GM12878 (cell line): ENCODE results near the gene PEX5. TPM values are rescaled to one million over a fixed set of nuclear protein-coding genes. Genes with fewer than 3 reads are reported as not detected.
A peak's percentile ranks its signal among the peaks of the same experiment; 100 is the strongest.

Source experiments
- ATAC-seq: fragments of 200-7000 bp; cut with Tn5 transposase; 3 replicates; pipeline ENCODE4 v1.9.1; 2020; ENCODE audit warnings: mild to moderate bottlenecking, moderate library complexity
- Bru-seq: library from RNA; stranded (reverse); fragments of 400-500 nt; gene quantifications from one replicate; lab custom pipeline; 2021; lab: Mats Ljungman, UMichigan
- BruChase-seq, 2 experiments: library from RNA; stranded (reverse); fragments of 400-500 nt; gene quantifications; one replicate each; lab custom pipeline; 2021; lab: Mats Ljungman, UMichigan
- BruUV-seq: library from RNA; stranded (reverse); fragments of 400-500 nt; replicated peaks from 2 replicates; lab custom pipeline; 2021; lab: Mats Ljungman, UMichigan
- CTCF ChIA-PET: fragments of 300-600 bp; sonication (Branson Sonifier 250); formaldehyde crosslinking; extraction: SDS; loops from one replicate; lab custom pipeline; 2021; ENCODE audit warnings: inconsistent platforms; lab: Yijun Ruan, JAX
- POLR2A ChIA-PET: fragments of 350-600 bp; formaldehyde crosslinking; extraction: SDS; loops from one replicate; lab custom pipeline; 2021; ENCODE audit warnings: inconsistent platforms; lab: Charles Lee
- RAD21 ChIA-PET: fragments of 300-600 bp; sonication (Branson Sonifier 250); formaldehyde crosslinking; loops from one replicate; lab custom pipeline; 2023; ENCODE audit warnings: antibody characterized with exemption; ENCODE audit not compliant: unreplicated experiment; lab: Charles Lee
- SMC1A ChIA-PET: fragments of 300-600 bp; sonication (Branson Sonifier 250); formaldehyde crosslinking; loops from one replicate; lab custom pipeline; 2023; ENCODE audit not compliant: unreplicated experiment, uncharacterized antibody; lab: Charles Lee
- DNase-seq: peaks from one replicate; pipeline ENCODE4 v3.0.0-alpha.2; 2011; ENCODE audit warnings: low read depth, low spot score
- FAIRE-seq: peaks from 3 replicates; lab custom pipeline; 2011; peaks lifted over from hg19 to GRCh38; lab: Jason Lieb, UNC
- H2AFZ ChIP-seq: 2 replicates; pipeline ENCODE4 v1.6.0; 2011; ENCODE audit warnings: low read depth, low read length, control low read depth; ENCODE audit not compliant: control insufficient read depth
- H3K27ac ChIP-seq: 2 replicates; pipeline ENCODE4 v1.5.1; 2011; ENCODE audit warnings: control low read depth; ENCODE audit not compliant: control insufficient read depth, insufficient read depth
- H3K27me3 ChIP-seq, 2 experiments: replicated peaks in 1 of 2; 2 replicates each; pipeline versions ENCODE4 v1.6.0 to v1.6.1; 2011; ENCODE audit warnings: low read length in 1 of 2; ENCODE audit not compliant: control insufficient read depth in 2 of 2, insufficient read depth in 2 of 2
- H3K36me3 ChIP-seq, 2 experiments: 2 replicates each; pipeline ENCODE4 v1.5.1; 2011; ENCODE audit warnings: low read length in 1 of 2; ENCODE audit not compliant: control insufficient read depth in 2 of 2, insufficient read depth in 2 of 2
- H3K4me1 ChIP-seq: 2 replicates; pipeline ENCODE4 v1.6.1; 2011; ENCODE audit warnings: mild to moderate bottlenecking, low read length, moderate library complexity, mixed read lengths; ENCODE audit not compliant: control insufficient read depth, insufficient read depth
- H3K4me2 ChIP-seq: 2 replicates; pipeline ENCODE4 v1.6.0; 2011; ENCODE audit warnings: control low read depth; ENCODE audit not compliant: control insufficient read depth, insufficient read depth
- H3K4me3 ChIP-seq: fragments of 200-600 bp; sonication (generic); 2 replicates; pipeline ENCODE4 v1.5.1; 2016
- H3K79me2 ChIP-seq: 2 replicates; pipeline ENCODE4 v1.6.0; 2011; ENCODE audit warnings: low read length; ENCODE audit not compliant: control insufficient read depth, insufficient read depth
- H3K9ac ChIP-seq: 2 replicates; pipeline ENCODE4 v1.8.0; 2011; ENCODE audit warnings: low read length, control low read depth, mixed read lengths; ENCODE audit not compliant: control insufficient read depth, insufficient read depth
- H3K9me3 ChIP-seq: replicated peaks from 3 replicates; pipeline ENCODE4 v1.5.1; 2011; ENCODE audit warnings: mild to moderate bottlenecking, low read length; ENCODE audit not compliant: control insufficient read depth, insufficient read depth
- H4K20me1 ChIP-seq: 2 replicates; pipeline ENCODE4 v1.6.0; 2011; ENCODE audit not compliant: control insufficient read depth, insufficient read depth
- ASH2L ChIP-seq: fragments of 300-600, 200-600 bp; sonication (generic); IDR thresholded peaks from 2 replicates; pipeline ENCODE4 v1.6.1; 2017; ENCODE audit warnings: low read depth, mild to moderate bottlenecking, borderline replicate concordance
- BHLHE40 ChIP-seq, 2 experiments: fragments of 450-650 bp in 1 of 2; IDR thresholded peaks; 2 replicates each; pipeline ENCODE4 v1.6.1; 2011 to 2017; ENCODE audit warnings: low read depth in 2 of 2, borderline replicate concordance in 1 of 2, improper control_type of control experiment in 1 of 2, low read length in 1 of 2, mild to moderate bottlenecking in 1 of 2
- CBFB ChIP-seq: IDR thresholded peaks from 2 replicates; pipeline ENCODE4 v1.6.1; 2016; ENCODE audit warnings: antibody characterized with exemption, low read depth
- CBX3 ChIP-seq: fragments of 200-600 bp; sonication (generic); IDR thresholded peaks from 2 replicates; pipeline ENCODE4 v1.6.1; 2016; ENCODE audit warnings: low read depth, borderline replicate concordance
- MTA2 ChIP-seq: fragments of 450-650 bp; IDR thresholded peaks from 2 replicates; pipeline ENCODE4 v1.6.1; 2016; ENCODE audit warnings: low read depth, mild to moderate bottlenecking, moderate library complexity
- MTA3 ChIP-seq: IDR thresholded peaks from 2 replicates; pipeline ENCODE4 v1.6.1; 2012; ENCODE audit warnings: low read length, inconsistent platforms, borderline replicate concordance
- SIN3A ChIP-seq: IDR thresholded peaks from 2 replicates; pipeline ENCODE4 v1.6.1; 2012; ENCODE audit warnings: low read depth, low read length, improper control_type of control experiment
- STAT3 ChIP-seq: IDR thresholded peaks from 2 replicates; pipeline ENCODE4 v1.6.1; 2011; ENCODE audit warnings: low read depth, low read length, improper control_type of control experiment
- TCF12 ChIP-seq: IDR thresholded peaks from 2 replicates; pipeline ENCODE4 v1.6.1; 2011; ENCODE audit warnings: low read depth, mild to moderate bottlenecking, low read length
- WGBS: methylation state at CpG from one replicate; pipeline ENCODE4 v1.1.6; 2016; ENCODE audit warnings: low lambda C conversion rate; ENCODE audit not compliant: insufficient replicate concordance, insufficient coverage; ENCODE audit errors: missing lambda C conversion rate; 5-methylcytosine and 5-hydroxymethylcytosine counted together
- in situ Hi-C: fragments of 300-500 bp; cut with MboI; formaldehyde crosslinking; loops from 9 replicates; pipeline ENCODE4 v1.14.3; 2018; ENCODE audit warnings: mixed read lengths
- intact Hi-C: fragments of 100-400 bp; cut with micrococcal nuclease; formaldehyde crosslinking; loops from one replicate; pipeline ENCODE4 v1.14.2; 2022; ENCODE audit not compliant: unreplicated experiment
- long read RNA-seq, 2 experiments: library from polyadenylated mRNA; unstranded; transcript quantifications; one replicate each; pipeline ENCODE4 v2.0.0, GENCODE V29; 2019 to 2020
- polyA minus RNA-seq, 3 experiments: library from RNA; depleted of rRNA, polyadenylated mRNA; stranded (reverse); fragments of >200 nt; gene quantifications; 2 replicates each; pipeline ENCODE4 v1.2.3, GENCODE V29; 2011
- polyA plus RNA-seq, 11 experiments: library from polyadenylated mRNA; depleted of rRNA in 4 of 11; unstranded in 6 of 11; stranded (reverse) in 5 of 11; fragments of >200 nt; fragmentation: Nextera tagmentation in 4 of 11; fragmentation: Illumina TruSeq in 1 of 11; extraction: Ambion mirVana in 4 of 11; extraction: Trizol in 1 of 11; gene quantifications; 1 replicate in 1 of 11; 2 replicates in 10 of 11; pipeline versions ENCODE4 v1.2.1 to v1.2.3, GENCODE V29; 2011 to 2016; ENCODE audit warnings: inconsistent platforms in 2 of 11, missing spikeins in 2 of 11, low read depth in 1 of 11
- total RNA-seq, 4 experiments: library from RNA; depleted of rRNA in 3 of 4; stranded (reverse); fragments of >200 nt in 3 of 4; fragmentation: Illumina TruSeq in 1 of 4; extraction: Trizol in 1 of 4; gene quantifications; 2 replicates each; pipeline versions ENCODE4 v1.2.1 to v1.2.3, GENCODE V29; 2013 to 2021
- TF ChIP-seq, protein P1 (sequence below): fragments of 450-650 bp; IDR thresholded peaks from 2 replicates; pipeline ENCODE4 v1.6.1; 2016; ENCODE audit warnings: mild to moderate bottlenecking
- TF ChIP-seq, protein P2 (sequence below): IDR thresholded peaks from 2 replicates; pipeline ENCODE4 v1.6.1; 2011; ENCODE audit warnings: borderline replicate concordance, low read depth, mild to moderate bottlenecking, moderate library complexity, mixed read lengths, low read length; ENCODE audit not compliant: insufficient read depth; ENCODE audit errors: extremely low read length
- TF ChIP-seq, protein P3 (sequence below): fragments of 450-650 bp; IDR thresholded peaks from 2 replicates; pipeline ENCODE4 v1.6.1; 2017; ENCODE audit warnings: low read depth, mild to moderate bottlenecking, moderate library complexity
- TF ChIP-seq, protein P4 (sequence below): fragments of 450-650 bp; IDR thresholded peaks from 2 replicates; pipeline ENCODE4 v1.6.1; 2014; ENCODE audit warnings: mild to moderate bottlenecking

Gene PEX5
- total RNA-seq (2013; cell fraction: nucleolus; rRNA removed) = 28.2 and 33.2 TPM in 2 replicates
- total RNA-seq (2014; rRNA removed) (12.3 and 14.5 TPM in 2 replicates), total RNA-seq (2014; rRNA removed; fragmentation: Illumina TruSeq; extraction: Trizol) (11.9 and 13.0 TPM in 2 replicates), total RNA-seq (2021) (29.2 and 31.9 TPM in 2 replicates), polyA plus RNA-seq (2011; rRNA removed) (12.1 and 17.1 TPM in 2 replicates), polyA plus RNA-seq (2014; fragmentation: Illumina TruSeq; extraction: Trizol) (10.1 and 14.4 TPM in 2 replicates), polyA plus RNA-seq (2014; fragmentation: Nextera tagmentation; extraction: Ambion mirVana) (1 to 10 TPM; 1.3 to 2.9 TPM), polyA plus RNA-seq (2014; rRNA removed) (15.2 and 17.9 TPM in 2 replicates), polyA plus RNA-seq (2016; fragmentation: Nextera tagmentation; extraction: Ambion mirVana) (1 to 10 TPM; 6.6 to 7.1 TPM), polyA minus RNA-seq (2011; rRNA and poly(A)+ RNA removed) (17.0 and 25.0 TPM in 2 replicates), Bru-seq, nascent RNA (percentile 67 among the genes with signal in this experiment), BruChase-seq, experiment 1, labeled RNA remaining after a 6-hour chase (percentile 72 among the genes with signal in this experiment), BruChase-seq, experiment 2, labeled RNA remaining after a 2-hour chase (percentile 70 among the genes with signal in this experiment)
- polyA plus RNA-seq (2011; ENCODE audit: low read depth) = 14.7 TPM
- polyA plus RNA-seq (2011; cell fraction: cytosol; rRNA removed) = 15.9 and 20.2 TPM in 2 replicates
- 30.8 and 33.7 TPM in 2 replicates for polyA plus RNA-seq (2011; cell fraction: nucleus; rRNA removed)
- polyA plus RNA-seq (2012) = 16.4 and 18.9 TPM in 2 replicates
- 7.0 and 7.4 TPM in 2 replicates for polyA minus RNA-seq (2011; cell fraction: cytosol; rRNA and poly(A)+ RNA removed)
- 17.5 and 27.0 TPM in 2 replicates for polyA minus RNA-seq (2011; cell fraction: nucleus; rRNA and poly(A)+ RNA removed)
- long read RNA-seq, experiment 1, partial matches to known transcripts = 1 of 2 reads
- long read RNA-seq, experiment 1, other reads (novel, unspliced or antisense) = 1 of 2 reads
- long read RNA-seq, experiment 2, partial matches to known transcripts = 5 of 10 reads
- long read RNA-seq, experiment 2, other reads (novel, unspliced or antisense) = 4 of 10 reads

DNA sequence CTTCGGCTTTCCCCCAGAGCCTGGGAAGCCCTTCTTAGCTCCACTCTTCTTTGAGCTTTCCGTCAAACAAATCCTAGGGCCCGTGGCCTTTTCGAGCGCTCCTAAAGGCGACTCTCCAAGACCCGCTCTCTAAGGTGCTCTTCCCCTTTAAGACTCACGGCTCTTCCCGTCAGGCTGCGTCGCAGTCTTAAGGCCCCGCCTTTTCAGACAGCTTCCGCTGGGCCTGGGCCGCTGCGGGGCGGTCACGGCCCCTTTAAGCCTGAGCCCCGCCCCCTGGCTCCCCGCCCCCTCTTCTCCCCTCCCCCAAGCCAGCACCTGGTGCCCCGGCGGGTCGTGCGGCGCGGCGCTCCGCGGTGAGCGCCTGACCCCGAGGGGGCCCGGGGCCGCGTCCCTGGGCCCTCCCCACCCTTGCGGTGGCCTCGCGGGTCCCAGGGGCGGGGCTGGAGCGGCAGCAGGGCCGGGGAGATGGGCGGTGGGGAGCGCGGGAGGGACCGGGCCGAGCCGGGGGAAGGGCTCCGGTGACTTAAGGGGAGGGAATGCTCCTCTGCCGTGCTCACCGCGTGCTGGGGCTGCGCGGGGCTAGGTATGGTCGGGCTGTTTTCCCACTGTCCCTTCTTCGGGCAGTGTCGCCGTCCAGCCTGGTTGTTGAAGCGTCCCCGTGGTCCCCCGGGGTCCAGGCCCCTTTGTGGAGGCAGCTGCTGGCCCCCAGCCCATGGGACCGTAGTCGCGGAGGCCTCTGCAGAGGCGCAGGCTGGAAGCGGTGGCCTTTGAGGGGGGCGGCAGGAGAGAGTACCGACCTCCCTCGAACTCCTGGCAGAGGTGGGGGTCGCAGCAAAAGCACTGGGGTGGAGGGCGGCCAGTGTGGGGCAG, at the start of gene PEX5:
Gene PEX5, plus strand, starts transcription at position 289 of the 870 bp plus-strand sequence. CDS start 692 bp downstream, outside the sequence.
- Histone ChIP-seq H4K20me1 (no peaks in the 10 kb centered on the region), H3K27ac (peak within 1 kb of the TSS; percentile 59), H3K27me3 (no peaks in the 10 kb centered on the region), H3K9ac (peak within 1 kb of the TSS; percentile 76), H2AFZ (peak within 1 kb of the TSS; percentile 84), H3K4me2 (peak within 1 kb of the TSS; percentile 87), H3K9me3 (no peaks in the 10 kb centered on the region), H3K79me2 (peaks cover 6% of the 10 kb centered on the region), H3K4me3 (peak within 1 kb of the TSS; percentile 74), H3K36me3 (no peaks in the 10 kb centered on the region), H3K4me1 (0 out of 2 replicates have a peak, but pooled peaks cover 3% of the 10 kb centered on the region)
- SMC1A ChIA-PET = interaction anchor here (0.9 kb wide), 1 partner anchor 453 kb away, joined by 3 read pairs; no protein-coding TSS in a partner anchor
- WGBS = 2% methylated on average over 64 of the region's 68 CpGs
- peak; percentile 52 for DNase-seq
- POLR2A ChIA-PET = interaction anchor here (0.5 kb wide), 1 partner anchor 218 kb away, joined by 5 read pairs; no protein-coding TSS in a partner anchor
- in situ Hi-C loops (no loop called here), intact Hi-C loops (loop anchor here (2.0 kb wide), 1 partner anchor 47 kb away; no protein-coding TSS in a partner anchor)
- peak; percentile 44 for FAIRE-seq
- CTCF ChIA-PET = interaction anchor here (0.6 to 1.6 kb wide), 7 partner anchors 27 to 787 kb away, joined by 3 to 5 read pairs (median 3); no protein-coding TSS in a partner anchor
- RAD21 ChIA-PET = no interaction called here
- ATAC-seq = peak; percentile 97
- no TSS peak for BruUV-seq
- TF ChIP-seq, protein P1, sequence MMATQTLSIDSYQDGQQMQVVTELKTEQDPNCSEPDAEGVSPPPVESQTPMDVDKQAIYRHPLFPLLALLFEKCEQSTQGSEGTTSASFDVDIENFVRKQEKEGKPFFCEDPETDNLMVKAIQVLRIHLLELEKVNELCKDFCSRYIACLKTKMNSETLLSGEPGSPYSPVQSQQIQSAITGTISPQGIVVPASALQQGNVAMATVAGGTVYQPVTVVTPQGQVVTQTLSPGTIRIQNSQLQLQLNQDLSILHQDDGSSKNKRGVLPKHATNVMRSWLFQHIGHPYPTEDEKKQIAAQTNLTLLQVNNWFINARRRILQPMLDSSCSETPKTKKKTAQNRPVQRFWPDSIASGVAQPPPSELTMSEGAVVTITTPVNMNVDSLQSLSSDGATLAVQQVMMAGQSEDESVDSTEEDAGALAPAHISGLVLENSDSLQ = no peak
- TF ChIP-seq BHLHE40 (IDR thresholded peaks at IDR 0.05; ENCODE audit: borderline replicate concordance in 1 of 2, low read depth in 2 of 2, low read length in 1 of 2) (peak in 1 of 2 experiments; percentile 46; a peak in 2 of 4 replicates), ASH2L (no peak), MTA2 (no peak), SIN3A (peak; percentile 16; the same call in 1 of the 2 replicates), MTA3 (no peak), STAT3 (no peak), TCF12 (peak; percentile 77; the same call in 1 of the 2 replicates), CBFB (no peak), CBX3 (no peak)
- TF ChIP-seq, protein P2, sequence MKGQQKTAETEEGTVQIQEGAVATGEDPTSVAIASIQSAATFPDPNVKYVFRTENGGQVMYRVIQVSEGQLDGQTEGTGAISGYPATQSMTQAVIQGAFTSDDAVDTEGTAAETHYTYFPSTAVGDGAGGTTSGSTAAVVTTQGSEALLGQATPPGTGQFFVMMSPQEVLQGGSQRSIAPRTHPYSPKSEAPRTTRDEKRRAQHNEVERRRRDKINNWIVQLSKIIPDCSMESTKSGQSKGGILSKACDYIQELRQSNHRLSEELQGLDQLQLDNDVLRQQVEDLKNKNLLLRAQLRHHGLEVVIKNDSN = no peak
- TF ChIP-seq, protein P3, sequence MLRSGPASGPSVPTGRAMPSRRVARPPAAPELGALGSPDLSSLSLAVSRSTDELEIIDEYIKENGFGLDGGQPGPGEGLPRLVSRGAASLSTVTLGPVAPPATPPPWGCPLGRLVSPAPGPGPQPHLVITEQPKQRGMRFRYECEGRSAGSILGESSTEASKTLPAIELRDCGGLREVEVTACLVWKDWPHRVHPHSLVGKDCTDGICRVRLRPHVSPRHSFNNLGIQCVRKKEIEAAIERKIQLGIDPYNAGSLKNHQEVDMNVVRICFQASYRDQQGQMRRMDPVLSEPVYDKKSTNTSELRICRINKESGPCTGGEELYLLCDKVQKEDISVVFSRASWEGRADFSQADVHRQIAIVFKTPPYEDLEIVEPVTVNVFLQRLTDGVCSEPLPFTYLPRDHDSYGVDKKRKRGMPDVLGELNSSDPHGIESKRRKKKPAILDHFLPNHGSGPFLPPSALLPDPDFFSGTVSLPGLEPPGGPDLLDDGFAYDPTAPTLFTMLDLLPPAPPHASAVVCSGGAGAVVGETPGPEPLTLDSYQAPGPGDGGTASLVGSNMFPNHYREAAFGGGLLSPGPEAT = peak; percentile 99
- TF ChIP-seq, protein P4, sequence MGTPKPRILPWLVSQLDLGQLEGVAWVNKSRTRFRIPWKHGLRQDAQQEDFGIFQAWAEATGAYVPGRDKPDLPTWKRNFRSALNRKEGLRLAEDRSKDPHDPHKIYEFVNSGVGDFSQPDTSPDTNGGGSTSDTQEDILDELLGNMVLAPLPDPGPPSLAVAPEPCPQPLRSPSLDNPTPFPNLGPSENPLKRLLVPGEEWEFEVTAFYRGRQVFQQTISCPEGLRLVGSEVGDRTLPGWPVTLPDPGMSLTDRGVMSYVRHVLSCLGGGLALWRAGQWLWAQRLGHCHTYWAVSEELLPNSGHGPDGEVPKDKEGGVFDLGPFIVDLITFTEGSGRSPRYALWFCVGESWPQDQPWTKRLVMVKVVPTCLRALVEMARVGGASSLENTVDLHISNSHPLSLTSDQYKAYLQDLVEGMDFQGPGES = no peak
